ENCODE data around the gene FA2H.
"Not testable (repeated sequence)": the region's sequence is repeated elsewhere in the genome, so short reads cannot be mapped to it uniquely, and the experiment has no call there.

Gene FA2H

DNA sequence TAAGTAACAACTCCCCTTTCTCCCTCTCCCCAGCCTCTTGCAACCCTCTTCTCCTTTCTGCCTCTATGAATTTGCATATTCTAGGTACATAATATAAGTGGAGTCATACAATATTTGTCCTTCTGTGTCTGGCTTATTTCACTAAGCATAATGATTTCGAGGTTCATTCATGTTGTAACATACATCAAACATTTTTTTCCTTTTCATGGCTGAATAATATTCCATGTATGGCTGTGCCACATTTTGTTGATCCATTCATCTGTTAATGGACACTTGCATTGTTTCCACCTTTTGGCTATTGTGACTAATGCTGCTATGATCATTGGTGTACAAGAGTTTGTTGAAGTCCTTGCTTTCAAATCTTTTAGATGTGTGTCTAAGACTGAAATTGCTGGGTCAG is 17.6 kb upstream of the FA2H start:
- Histone ChIP-seq H3K4me3 (ENCODE audit: low read depth, low read length) (no peak overlapping the region), H3K27me3 (ENCODE audit: insufficient read depth, low read depth, severe bottlenecking) (no peaks in the 10 kb centered on the region), H3K27ac (no peak overlapping the region), H3K9me3 (ENCODE audit: severe bottlenecking) (peaks cover 5% of the 10 kb centered on the region), H3K36me3 (no peaks in the 10 kb centered on the region)
- no peak for DNase-seq
- TF ChIP-seq, protein P1, sequence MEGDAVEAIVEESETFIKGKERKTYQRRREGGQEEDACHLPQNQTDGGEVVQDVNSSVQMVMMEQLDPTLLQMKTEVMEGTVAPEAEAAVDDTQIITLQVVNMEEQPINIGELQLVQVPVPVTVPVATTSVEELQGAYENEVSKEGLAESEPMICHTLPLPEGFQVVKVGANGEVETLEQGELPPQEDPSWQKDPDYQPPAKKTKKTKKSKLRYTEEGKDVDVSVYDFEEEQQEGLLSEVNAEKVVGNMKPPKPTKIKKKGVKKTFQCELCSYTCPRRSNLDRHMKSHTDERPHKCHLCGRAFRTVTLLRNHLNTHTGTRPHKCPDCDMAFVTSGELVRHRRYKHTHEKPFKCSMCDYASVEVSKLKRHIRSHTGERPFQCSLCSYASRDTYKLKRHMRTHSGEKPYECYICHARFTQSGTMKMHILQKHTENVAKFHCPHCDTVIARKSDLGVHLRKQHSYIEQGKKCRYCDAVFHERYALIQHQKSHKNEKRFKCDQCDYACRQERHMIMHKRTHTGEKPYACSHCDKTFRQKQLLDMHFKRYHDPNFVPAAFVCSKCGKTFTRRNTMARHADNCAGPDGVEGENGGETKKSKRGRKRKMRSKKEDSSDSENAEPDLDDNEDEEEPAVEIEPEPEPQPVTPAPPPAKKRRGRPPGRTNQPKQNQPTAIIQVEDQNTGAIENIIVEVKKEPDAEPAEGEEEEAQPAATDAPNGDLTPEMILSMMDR (IDR thresholded peaks at IDR 0.05; ENCODE audit: low read depth, low read length) = no peak

DNA sequence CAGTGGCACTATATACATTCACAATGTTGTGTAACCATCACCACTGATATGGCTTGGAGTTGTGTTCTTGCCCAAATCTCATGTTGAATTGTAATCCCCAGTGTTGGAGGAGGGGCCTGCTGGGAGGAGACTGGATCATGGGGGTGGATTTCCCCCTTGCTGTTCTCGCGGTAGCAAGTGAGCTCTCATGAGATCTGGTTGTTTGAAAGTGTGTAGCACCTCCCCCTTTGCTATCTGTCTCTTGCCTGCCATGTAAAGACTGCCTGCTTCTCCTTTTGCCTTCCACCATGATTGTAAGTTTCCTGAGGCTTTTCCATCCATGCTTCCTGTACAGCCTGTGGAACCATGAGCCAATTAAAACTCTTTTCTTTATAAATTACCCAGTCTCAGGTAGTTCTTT is 17.1 kb upstream of the FA2H start:
- DNase-seq; H3K27ac ChIP-seq; H3K36me3 ChIP-seq; H3K27me3 ChIP-seq (ENCODE audit: insufficient read depth, low read depth, severe bottlenecking); H3K4me3 ChIP-seq (ENCODE audit: low read depth, low read length); H3K9me3 ChIP-seq (ENCODE audit: severe bottlenecking): not testable (repeated sequence)

DNA sequence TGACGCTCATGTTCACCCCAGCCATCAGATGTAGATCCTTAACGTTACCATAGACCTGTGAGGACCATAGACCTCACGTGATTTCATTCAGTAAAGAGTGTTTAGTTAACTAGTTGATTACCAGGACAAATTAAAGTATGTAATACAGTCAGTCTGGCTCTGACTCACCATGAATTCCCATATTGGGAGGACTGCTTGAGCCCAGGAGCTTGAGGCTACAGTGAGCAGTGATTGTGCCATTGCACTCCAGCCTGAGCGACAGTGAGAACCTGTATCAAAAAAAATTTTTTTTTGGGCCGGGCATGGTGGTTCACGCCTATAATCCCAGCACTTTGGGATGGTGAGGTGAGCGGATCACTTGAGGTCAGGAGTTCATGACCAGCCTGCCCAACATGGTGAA is 13.5 kb upstream of the FA2H start:
- no peak overlapping the region for H3K27ac ChIP-seq
- H3K27me3 ChIP-seq (ENCODE audit: insufficient read depth, low read depth, severe bottlenecking) = no peaks in the 10 kb centered on the region
- peaks cover 5% of the 10 kb centered on the region for H3K9me3 ChIP-seq (ENCODE audit: severe bottlenecking)
- DNase-seq = no peak
- H3K36me3 ChIP-seq = no peaks in the 10 kb centered on the region
- no peak overlapping the region for H3K4me3 ChIP-seq (ENCODE audit: low read depth, low read length)
- TF ChIP-seq, protein P1 (IDR thresholded peaks at IDR 0.05; ENCODE audit: low read depth, low read length) = no peak

DNA sequence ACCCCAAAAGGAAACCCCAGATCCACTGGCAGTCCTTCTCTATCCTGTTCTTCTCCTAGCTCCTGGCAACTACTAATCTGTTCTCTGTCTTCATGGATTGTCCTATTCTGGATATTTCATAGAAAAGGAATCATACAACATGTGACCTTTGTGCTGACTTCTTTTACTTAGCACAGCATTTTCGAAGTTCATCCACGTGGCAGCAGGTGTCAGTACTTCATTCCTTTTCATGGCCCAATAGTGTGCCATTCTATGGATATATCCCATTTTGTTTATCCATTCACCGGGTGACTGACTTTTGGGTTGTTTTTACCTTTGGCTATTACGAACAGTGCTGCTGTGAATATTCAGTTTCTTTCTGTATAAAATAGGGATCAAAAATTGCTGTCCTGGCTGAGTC is 10.4 kb upstream of the FA2H start:
- Histone ChIP-seq H3K36me3 (no peaks in the 10 kb centered on the region), H3K9me3 (ENCODE audit: severe bottlenecking) (no peaks in the 10 kb centered on the region), H3K4me3 (ENCODE audit: low read depth, low read length) (no peak overlapping the region), H3K27me3 (ENCODE audit: insufficient read depth, low read depth, severe bottlenecking) (no peaks in the 10 kb centered on the region), H3K27ac (no peak overlapping the region)
- TF ChIP-seq, protein P1 (IDR thresholded peaks at IDR 0.05; ENCODE audit: low read depth, low read length) = no peak
- DNase-seq = no peak

DNA sequence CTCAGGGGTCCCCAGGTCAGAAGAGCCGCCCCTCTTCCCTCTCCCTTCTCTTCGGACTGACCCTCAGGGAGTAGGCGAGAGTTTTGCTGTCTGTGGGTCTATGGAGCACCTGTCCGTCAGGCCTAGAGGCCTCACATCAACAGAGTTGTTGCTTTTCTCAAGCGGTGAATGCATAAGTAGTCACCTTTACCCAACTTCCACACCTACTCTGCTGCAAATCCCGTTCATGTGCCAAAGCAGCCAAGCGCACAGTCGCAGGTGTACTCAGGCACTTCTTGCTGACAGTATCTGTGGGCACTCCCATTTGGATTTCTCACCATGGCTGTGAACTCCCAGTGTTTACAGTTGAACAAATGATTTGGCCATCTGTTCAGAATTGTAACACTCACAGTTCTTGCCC is 4.0 kb upstream of the FA2H start:
- no peaks in the 10 kb centered on the region for H3K9me3 ChIP-seq (ENCODE audit: severe bottlenecking)
- H3K27me3 ChIP-seq (ENCODE audit: insufficient read depth, low read depth, severe bottlenecking) = peaks cover 4% of the 10 kb centered on the region
- no peak overlapping the region for H3K27ac ChIP-seq
- H3K36me3 ChIP-seq = no peaks in the 10 kb centered on the region
- DNase-seq = no peak
- TF ChIP-seq, protein P1 (IDR thresholded peaks at IDR 0.05; ENCODE audit: low read depth, low read length) = no peak
- H3K4me3 ChIP-seq (ENCODE audit: low read depth, low read length) = no peak overlapping the region

DNA sequence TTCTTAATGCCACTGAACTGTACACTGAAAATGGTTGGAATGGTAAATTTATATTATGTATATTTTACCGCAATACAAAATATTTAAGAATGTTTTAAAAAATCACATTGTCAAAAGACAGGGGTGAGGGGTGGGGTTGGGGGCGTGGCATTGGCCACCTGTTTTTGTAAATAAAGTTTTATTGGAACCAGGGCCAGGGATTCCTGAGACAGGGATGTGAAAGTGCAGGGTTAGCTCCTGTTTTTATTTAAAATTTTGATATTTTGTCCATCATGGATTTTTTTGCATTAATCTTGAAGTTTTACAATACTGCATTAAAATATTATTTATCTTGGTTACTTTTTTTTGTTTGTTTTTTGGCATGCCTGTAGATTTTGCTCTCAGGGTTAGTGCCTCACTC is 2.3 kb upstream of the FA2H start:
- no peak for DNase-seq
- H3K36me3 ChIP-seq = no peaks in the 10 kb centered on the region
- no peak overlapping the region for H3K4me3 ChIP-seq (ENCODE audit: low read depth, low read length)
- TF ChIP-seq, protein P1 (IDR thresholded peaks at IDR 0.05; ENCODE audit: low read depth, low read length) = no peak
- peaks cover 11% of the 10 kb centered on the region for H3K27me3 ChIP-seq (ENCODE audit: insufficient read depth, low read depth, severe bottlenecking)
- H3K27ac ChIP-seq = no peak overlapping the region
- no peaks in the 10 kb centered on the region for H3K9me3 ChIP-seq (ENCODE audit: severe bottlenecking)

Data from WERI-Rb-1 (cell line).